ENCODE data around the gene PCNX2. TPM values are rescaled to one million over a fixed set of nuclear protein-coding genes. Genes with fewer than 3 reads are reported as not detected.

PCNX2 gene
- total RNA-seq, 3 donors from 2014 or later = 6.0 to 11.3 (median 8.5) TPM

- Histone ChIP-seq H3K4me1 (ENCODE audit: low read depth) (no peaks in the 10 kb centered on the region), H3K36me3 (ENCODE audit: low read depth) (no peaks in the 10 kb centered on the region), H3K4me3 (no peak overlapping the region), H3K9me3 (peaks cover 21% of the 10 kb centered on the region)
- TF ChIP-seq, protein P1, sequence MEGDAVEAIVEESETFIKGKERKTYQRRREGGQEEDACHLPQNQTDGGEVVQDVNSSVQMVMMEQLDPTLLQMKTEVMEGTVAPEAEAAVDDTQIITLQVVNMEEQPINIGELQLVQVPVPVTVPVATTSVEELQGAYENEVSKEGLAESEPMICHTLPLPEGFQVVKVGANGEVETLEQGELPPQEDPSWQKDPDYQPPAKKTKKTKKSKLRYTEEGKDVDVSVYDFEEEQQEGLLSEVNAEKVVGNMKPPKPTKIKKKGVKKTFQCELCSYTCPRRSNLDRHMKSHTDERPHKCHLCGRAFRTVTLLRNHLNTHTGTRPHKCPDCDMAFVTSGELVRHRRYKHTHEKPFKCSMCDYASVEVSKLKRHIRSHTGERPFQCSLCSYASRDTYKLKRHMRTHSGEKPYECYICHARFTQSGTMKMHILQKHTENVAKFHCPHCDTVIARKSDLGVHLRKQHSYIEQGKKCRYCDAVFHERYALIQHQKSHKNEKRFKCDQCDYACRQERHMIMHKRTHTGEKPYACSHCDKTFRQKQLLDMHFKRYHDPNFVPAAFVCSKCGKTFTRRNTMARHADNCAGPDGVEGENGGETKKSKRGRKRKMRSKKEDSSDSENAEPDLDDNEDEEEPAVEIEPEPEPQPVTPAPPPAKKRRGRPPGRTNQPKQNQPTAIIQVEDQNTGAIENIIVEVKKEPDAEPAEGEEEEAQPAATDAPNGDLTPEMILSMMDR (IDR thresholded peaks at IDR 0.05) = no peak
- no peak for DNase-seq
- intact Hi-C loops (cut with DNase I, micrococcal nuclease) = no loop called here
- ATAC-seq = no peak
Measured at GRCh38 chr1:233197940-233198339, 97.6 kb downstream of the PCNX2 start.

- ATAC-seq (no peak), DNase-seq (no peak)
- Histone ChIP-seq H3K36me3 (ENCODE audit: low read depth) (no peaks in the 10 kb centered on the region), H3K4me1 (ENCODE audit: low read depth) (no peaks in the 10 kb centered on the region), H3K4me3 (no peak overlapping the region), H3K9me3 (peaks cover 21% of the 10 kb centered on the region)
- intact Hi-C loops (cut with DNase I, micrococcal nuclease) = no loop called here
- TF ChIP-seq, protein P1 (IDR thresholded peaks at IDR 0.05) = no peak
Measured at GRCh38 chr1:233193741-233194140, 101.8 kb downstream of the PCNX2 start.

DNA sequence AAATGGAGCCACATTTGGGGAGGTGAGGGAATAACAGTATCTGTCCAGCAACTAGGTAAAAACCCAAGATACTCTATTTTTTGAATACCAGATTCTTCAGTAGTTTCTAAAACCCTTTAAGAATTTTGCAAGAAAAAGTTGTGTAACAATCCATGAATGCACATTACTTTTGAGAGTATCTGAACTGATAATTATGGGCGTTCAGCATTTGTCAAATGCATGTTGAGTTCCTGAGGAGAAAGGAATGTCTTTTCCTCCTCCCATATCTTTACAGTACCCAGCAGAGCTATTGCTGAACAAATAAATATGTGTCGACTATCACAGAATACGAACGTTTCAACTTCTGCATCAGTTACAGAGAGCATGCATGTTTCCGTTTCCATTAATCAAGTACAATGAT lies 104.5 kb downstream of the PCNX2 start:
- no peak overlapping the region for H3K4me3 ChIP-seq
- intact Hi-C loops (cut with DNase I, micrococcal nuclease) = no loop called here
- no peaks in the 10 kb centered on the region for H3K4me1 ChIP-seq (ENCODE audit: low read depth)
- no peak for ATAC-seq
- no peak for DNase-seq
- TF ChIP-seq, protein P1 (IDR thresholded peaks at IDR 0.05) = no peak
- no peaks in the 10 kb centered on the region for H3K36me3 ChIP-seq (ENCODE audit: low read depth)
- H3K9me3 ChIP-seq = peaks cover 21% of the 10 kb centered on the region

DNA sequence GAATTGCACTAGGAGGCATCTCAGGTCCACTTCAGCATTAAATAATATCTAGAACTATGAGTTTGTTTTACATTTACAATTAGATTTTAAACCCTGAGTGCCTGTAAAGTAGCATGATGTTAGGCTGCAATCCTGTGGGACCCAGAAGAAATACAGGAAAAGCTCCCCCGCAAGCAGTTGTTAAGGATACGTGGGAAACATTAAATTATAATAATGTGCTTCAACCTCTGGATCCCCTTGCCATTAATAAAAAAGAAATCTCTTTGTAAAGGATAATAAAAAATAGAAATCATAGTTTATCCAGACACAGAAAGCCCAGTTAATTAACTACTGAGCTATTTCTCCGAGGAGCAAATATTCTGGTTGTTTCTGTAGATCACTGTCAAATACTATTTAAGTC lies 106.0 kb downstream of the PCNX2 start:
- ATAC-seq (no peak), DNase-seq (no peak)
- TF ChIP-seq, protein P1 (IDR thresholded peaks at IDR 0.05) = no peak
- Histone ChIP-seq H3K4me3 (no peak overlapping the region), H3K36me3 (ENCODE audit: low read depth) (no peaks in the 10 kb centered on the region), H3K4me1 (ENCODE audit: low read depth) (no peaks in the 10 kb centered on the region), H3K9me3 (peaks cover 12% of the 10 kb centered on the region)
- intact Hi-C loops (cut with DNase I, micrococcal nuclease) = no loop called here

- no peaks in the 10 kb centered on the region for H3K4me1 ChIP-seq (ENCODE audit: low read depth)
- intact Hi-C loops (cut with DNase I, micrococcal nuclease) = no loop called here
- TF ChIP-seq, protein P1 (IDR thresholded peaks at IDR 0.05) = no peak
- no peaks in the 10 kb centered on the region for H3K36me3 ChIP-seq (ENCODE audit: low read depth)
- no peak for ATAC-seq
- no peak overlapping the region for H3K4me3 ChIP-seq
- no peak for DNase-seq
- H3K9me3 ChIP-seq = no peaks in the 10 kb centered on the region
Measured at GRCh38 chr1:233188061-233188460, 107.5 kb downstream of the PCNX2 start.
